ENCODE data around the gene STX4. TPM values are rescaled to one million over a fixed set of nuclear protein-coding genes. Genes with fewer than 3 reads are reported as not detected.

Gene STX4
- total RNA-seq, 1 experiment from 2014 or later: 26.0 TPM

DNA sequence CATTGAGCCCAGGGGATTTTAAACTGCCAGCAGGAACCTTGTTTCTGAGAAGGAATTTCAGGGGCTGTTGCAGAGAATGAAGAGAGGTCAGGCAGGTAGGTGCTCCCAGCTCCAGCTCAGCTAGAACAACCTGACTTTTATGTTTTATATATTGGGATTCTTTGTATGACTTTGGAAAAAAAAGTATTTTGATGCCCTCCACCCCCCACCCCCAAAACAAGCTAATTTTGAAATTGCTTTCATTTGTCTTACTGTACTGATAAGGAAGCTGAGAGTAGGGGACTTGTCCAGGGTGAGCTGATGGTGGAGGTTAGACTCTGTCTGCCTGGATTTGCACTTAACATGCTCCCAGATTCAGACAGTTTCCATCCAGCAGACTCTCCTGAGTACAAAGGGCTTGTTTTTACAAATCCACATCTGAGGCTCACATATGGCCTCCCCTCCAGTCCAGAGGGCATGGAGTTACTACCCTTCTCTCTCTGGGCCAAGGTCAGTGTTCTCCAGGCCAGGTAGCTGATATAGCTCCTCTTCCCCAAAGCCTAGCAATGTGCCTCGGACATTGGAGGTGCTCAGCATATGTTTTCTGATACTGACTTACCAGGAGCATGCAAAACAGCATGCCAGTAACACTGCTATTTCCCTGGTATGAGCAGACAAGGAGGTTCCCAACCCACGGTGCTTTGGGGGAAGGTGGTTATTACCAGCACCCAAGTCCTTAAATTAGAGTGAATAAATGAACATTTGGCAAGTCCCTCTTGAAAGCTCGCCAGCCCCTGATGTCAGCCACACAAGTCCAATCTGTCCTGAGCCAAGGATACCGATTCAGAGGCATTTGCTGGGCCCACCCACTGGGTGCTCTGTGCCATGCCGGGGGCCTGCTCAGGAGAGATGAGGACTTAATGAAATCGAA, 34.3 kb upstream of the STX4 start:
- ChIA-PET POLR2A (interaction anchor here (0.9 to 1.4 kb wide), 2 partner anchors 75 to 119 kb away, joined by 3 to 4 read pairs; partner anchors contain the start of genes KAT8, ZNF646 and ZNF668), CTCF (interaction anchor here (1.5 kb wide), 1 partner anchor 14 kb away, joined by 12 read pairs; the partner anchor contains the start of gene HSD3B7)
- BruUV-seq (replicated peaks): no TSS peak

DNA sequence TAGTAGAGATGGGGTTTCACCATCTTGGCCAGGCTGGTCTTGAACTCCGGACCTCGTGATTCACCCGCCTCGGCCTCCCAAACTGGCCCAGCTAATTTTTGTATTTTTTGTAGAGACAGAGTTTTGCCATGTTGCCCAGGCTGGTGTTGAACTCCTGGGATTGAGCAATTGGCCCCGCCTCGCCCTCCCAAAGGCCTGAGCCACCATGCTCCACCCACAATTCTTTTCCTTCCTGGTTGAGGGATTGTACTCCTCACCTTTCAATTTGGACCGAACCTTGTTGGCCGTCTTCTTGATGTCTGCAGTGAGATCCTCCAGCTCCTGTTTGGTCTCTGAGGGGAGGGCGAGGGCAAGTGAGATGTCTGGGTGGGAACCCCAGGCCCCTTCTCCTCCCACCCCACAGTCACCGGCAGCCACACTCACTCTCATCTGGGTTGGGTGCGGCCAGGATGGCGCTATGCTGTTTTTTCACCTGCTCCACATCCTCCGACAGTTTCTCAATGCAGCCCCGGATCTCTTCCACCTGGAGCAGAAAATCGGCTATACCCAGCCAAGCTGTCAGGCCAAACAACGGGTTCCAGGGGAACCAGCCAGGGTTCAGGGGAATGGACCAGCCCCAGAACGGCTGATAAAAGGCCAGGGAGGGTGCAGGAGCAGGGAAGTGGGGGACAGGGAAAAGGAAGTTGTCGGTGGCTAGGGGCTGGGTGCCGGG, 32.5 kb upstream of the STX4 start:
- no peaks in the 10 kb centered on the region for H4K20me1 ChIP-seq (ENCODE audit: insufficient read depth)
- peaks cover 22 to 36% of the 10 kb centered on the region in 2 experiments for H3K4me1 ChIP-seq (ENCODE audit: control insufficient read depth in 1 of 2, insufficient read depth in 2 of 2, low read length in 2 of 2)
- no peak overlapping the region for H3K9ac ChIP-seq (ENCODE audit: low read length)
- RAD21 ChIA-PET (ENCODE audit: low non-redundant PET in 1 of 2, low total read pairs in 2 of 2, uncharacterized antibody in 2 of 2, unreplicated experiment in 2 of 2): no interaction called here
- no peak overlapping the region for H3K27ac ChIP-seq (ENCODE audit: low read depth, low read length)
- DNase-seq (ENCODE audit: low read depth, low spot score) (no peak), ATAC-seq (no peak)
- H3K4me2 ChIP-seq (ENCODE audit: low read length): no peak overlapping the region
- no peaks in the 10 kb centered on the region for H3K27me3 ChIP-seq (ENCODE audit: insufficient read depth, low read length)
- POLR2A ChIA-PET: no interaction called here
- no peaks in the 10 kb centered on the region for H3K36me3 ChIP-seq (ENCODE audit: control insufficient read depth in 1 of 2, insufficient read depth in 2 of 2, low read length in 2 of 2)
- intact Hi-C loops (cut with micrococcal nuclease): no loop called here
- no peaks in the 10 kb centered on the region for H3K79me2 ChIP-seq (ENCODE audit: insufficient read depth, low read length)
- no peak for TF ChIP-seq YY1 (IDR thresholded peaks at IDR 0.05; ENCODE audit: extremely low read depth, insufficient replicate concordance, low read depth, low read length)
- TF ChIP-seq ZNF274 (IDR thresholded peaks at IDR 0.05; ENCODE audit: low read depth, low read length): no peak
- TF ChIP-seq POLR2A (IDR thresholded peaks at IDR 0.05; ENCODE audit: borderline replicate concordance, extremely low read depth, insufficient read depth, insufficient read length): no peak
- no peak for TF ChIP-seq SIN3A (IDR thresholded peaks at IDR 0.05; ENCODE audit: low read depth)
- TF ChIP-seq, protein P1, sequence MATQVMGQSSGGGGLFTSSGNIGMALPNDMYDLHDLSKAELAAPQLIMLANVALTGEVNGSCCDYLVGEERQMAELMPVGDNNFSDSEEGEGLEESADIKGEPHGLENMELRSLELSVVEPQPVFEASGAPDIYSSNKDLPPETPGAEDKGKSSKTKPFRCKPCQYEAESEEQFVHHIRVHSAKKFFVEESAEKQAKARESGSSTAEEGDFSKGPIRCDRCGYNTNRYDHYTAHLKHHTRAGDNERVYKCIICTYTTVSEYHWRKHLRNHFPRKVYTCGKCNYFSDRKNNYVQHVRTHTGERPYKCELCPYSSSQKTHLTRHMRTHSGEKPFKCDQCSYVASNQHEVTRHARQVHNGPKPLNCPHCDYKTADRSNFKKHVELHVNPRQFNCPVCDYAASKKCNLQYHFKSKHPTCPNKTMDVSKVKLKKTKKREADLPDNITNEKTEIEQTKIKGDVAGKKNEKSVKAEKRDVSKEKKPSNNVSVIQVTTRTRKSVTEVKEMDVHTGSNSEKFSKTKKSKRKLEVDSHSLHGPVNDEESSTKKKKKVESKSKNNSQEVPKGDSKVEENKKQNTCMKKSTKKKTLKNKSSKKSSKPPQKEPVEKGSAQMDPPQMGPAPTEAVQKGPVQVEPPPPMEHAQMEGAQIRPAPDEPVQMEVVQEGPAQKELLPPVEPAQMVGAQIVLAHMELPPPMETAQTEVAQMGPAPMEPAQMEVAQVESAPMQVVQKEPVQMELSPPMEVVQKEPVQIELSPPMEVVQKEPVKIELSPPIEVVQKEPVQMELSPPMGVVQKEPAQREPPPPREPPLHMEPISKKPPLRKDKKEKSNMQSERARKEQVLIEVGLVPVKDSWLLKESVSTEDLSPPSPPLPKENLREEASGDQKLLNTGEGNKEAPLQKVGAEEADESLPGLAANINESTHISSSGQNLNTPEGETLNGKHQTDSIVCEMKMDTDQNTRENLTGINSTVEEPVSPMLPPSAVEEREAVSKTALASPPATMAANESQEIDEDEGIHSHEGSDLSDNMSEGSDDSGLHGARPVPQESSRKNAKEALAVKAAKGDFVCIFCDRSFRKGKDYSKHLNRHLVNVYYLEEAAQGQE (IDR thresholded peaks at IDR 0.05; ENCODE audit: low read depth): no peak
- no peak for TF ChIP-seq EZH2phosphoT487 (IDR thresholded peaks at IDR 0.05; ENCODE audit: borderline replicate concordance)
- TF ChIP-seq ZFX (IDR thresholded peaks at IDR 0.05): no peak
- CTCF ChIA-PET: no interaction called here
- H2AFZ ChIP-seq (ENCODE audit: low read depth, low read length, poor library complexity, severe bottlenecking): no peak overlapping the region
- no TSS peak for BruUV-seq (replicated peaks)
- no peaks in the 10 kb centered on the region for H3K9me2 ChIP-seq (ENCODE audit: insufficient read depth)
- no peak overlapping the region for H3K4me3 ChIP-seq (replicated peaks in 1 of 2; ENCODE audit: low read depth in 1 of 2, low read length in 2 of 2)
- no peaks in the 10 kb centered on the region for H3K9me3 ChIP-seq (ENCODE audit: control insufficient read depth in 1 of 2, insufficient read depth in 1 of 2, low read depth in 1 of 2, low read length in 2 of 2)

More for the DNA sequence above, 34.3 kb upstream of the STX4 start:
- Histone ChIP-seq H3K4me3 (replicated peaks in 1 of 2; ENCODE audit: low read depth in 1 of 2, low read length in 2 of 2) (no peak overlapping the region), H2AFZ (ENCODE audit: low read depth, low read length, poor library complexity, severe bottlenecking) (peak overlapping the region; percentile 92), H3K9ac (ENCODE audit: low read length) (peak overlapping the region; percentile 54), H3K9me2 (ENCODE audit: insufficient read depth) (no peaks in the 10 kb centered on the region), H3K27me3 (ENCODE audit: insufficient read depth, low read length) (no peaks in the 10 kb centered on the region), H4K20me1 (ENCODE audit: insufficient read depth) (no peaks in the 10 kb centered on the region), H3K27ac (ENCODE audit: low read depth, low read length) (no peak overlapping the region; the same call in 1 of the 2 replicates), H3K4me2 (ENCODE audit: low read length) (peak overlapping the region; percentile 99), H3K36me3 (ENCODE audit: control insufficient read depth in 1 of 2, insufficient read depth in 2 of 2, low read length in 2 of 2) (no peaks in the 10 kb centered on the region), H3K4me1 (ENCODE audit: control insufficient read depth in 1 of 2, insufficient read depth in 2 of 2, low read length in 2 of 2) (peaks cover 22 to 44% of the 10 kb centered on the region in 2 experiments), H3K9me3 (ENCODE audit: control insufficient read depth in 1 of 2, insufficient read depth in 1 of 2, low read depth in 1 of 2, low read length in 2 of 2) (no peaks in the 10 kb centered on the region), H3K79me2 (ENCODE audit: insufficient read depth, low read length) (no peaks in the 10 kb centered on the region)
- ATAC-seq (no peak), DNase-seq (ENCODE audit: low read depth, low spot score) (no peak)
- RAD21 ChIA-PET (ENCODE audit: low non-redundant PET in 1 of 2, low total read pairs in 2 of 2, uncharacterized antibody in 2 of 2, unreplicated experiment in 2 of 2): interaction anchor here in 1 of 2 experiments (0.7 kb wide), 1 partner anchor 143 kb away, joined by 7 read pairs; no protein-coding TSS in a partner anchor
- intact Hi-C loops (cut with micrococcal nuclease): loop anchor here (5.0 kb wide), 2 partner anchors 73 to 93 kb away; partner anchors contain the start of genes VKORC1, ZNF646 and ZNF668
- no peak for TF ChIP-seq RAD21 (IDR thresholded peaks at IDR 0.05; ENCODE audit: low read depth)
